Measurements from ENCODE around the gene NT5DC4.
"Not testable (repeated sequence)": the region's sequence is repeated elsewhere in the genome, so short reads cannot be mapped to it uniquely, and the experiment has no call there.

Gene NT5DC4

GRCh38 chr2:112706170-112706664 lies 14.6 kb upstream of the NT5DC4 start:
- H3K4me1 ChIP-seq (ENCODE audit: control insufficient read depth, insufficient read depth, low read depth, low read length) = no peaks in the 10 kb centered on the region

GRCh38 chr2:112706947-112707346 lies 13.9 kb upstream of the NT5DC4 start:
- H2AFZ ChIP-seq (ENCODE audit: low read depth, low read length); H2BK120ac ChIP-seq (ENCODE audit: low read depth, low read length); H3K27me3 ChIP-seq (ENCODE audit: control insufficient read depth in 1 of 2, insufficient read depth in 1 of 2, low read length in 2 of 2): not testable (repeated sequence)

More at GRCh38 chr2:112706170-112706664, 14.6 kb upstream of the NT5DC4 start:
- Histone ChIP-seq H3K27me3 (ENCODE audit: control insufficient read depth in 1 of 2, insufficient read depth in 1 of 2, low read length in 2 of 2) (peaks cover 0 to 9% of the 10 kb centered on the region in 2 experiments), H3K36me3 (ENCODE audit: control insufficient read depth in 1 of 2, insufficient read depth in 2 of 2, low read depth in 1 of 2, low read length in 2 of 2) (no peaks in the 10 kb centered on the region), H3K4me3 (ENCODE audit: insufficient read depth in 1 of 2, low read depth in 1 of 2, low read length in 2 of 2) (no peak overlapping the region), H2BK120ac (ENCODE audit: low read depth, low read length) (no peak overlapping the region), H3K23ac (ENCODE audit: low read length in 2 of 2) (no peak overlapping the region), H2BK12ac (ENCODE audit: low read length in 2 of 2) (no peak overlapping the region), H2BK5ac (ENCODE audit: low read depth, low read length, poor library complexity, severe bottlenecking) (no peak overlapping the region), H2BK15ac (ENCODE audit: low read depth, poor library complexity, severe bottlenecking) (no peak overlapping the region), H3K4ac (ENCODE audit: low read depth in 1 of 2, low read length in 2 of 2) (no peak overlapping the region), H4K91ac (ENCODE audit: low read length) (no peak overlapping the region), H3K27ac (ENCODE audit: low read length, poor library complexity, severe bottlenecking) (no peak overlapping the region), H3K14ac (ENCODE audit: low read length in 2 of 2) (no peak overlapping the region), H3K18ac (ENCODE audit: low read depth in 1 of 2, low read length in 2 of 2) (no peak overlapping the region), H3K4me2 (ENCODE audit: low read length, poor library complexity, severe bottlenecking) (no peak overlapping the region), H2AFZ (ENCODE audit: low read depth, low read length) (no peak overlapping the region), H3K9me3 (ENCODE audit: control insufficient read depth, low read length) (no peaks in the 10 kb centered on the region), H2AK5ac (ENCODE audit: low read length, severe bottlenecking) (no peak overlapping the region), H3K79me1 (replicated peaks; ENCODE audit: low read length, poor library complexity, severe bottlenecking) (no peaks in the 10 kb centered on the region), H3K9ac (ENCODE audit: low read length) (no peak overlapping the region), H4K8ac (ENCODE audit: low read length) (no peak overlapping the region)
- 50% methylated on average over 1 of the region's 5 CpGs for WGBS
- DNase-seq = peak; percentile 58

GRCh38 chr2:112708968-112709367 lies 11.9 kb upstream of the NT5DC4 start:
- H3K27ac ChIP-seq (ENCODE audit: low read length, poor library complexity, severe bottlenecking) = no peak overlapping the region
- no peak overlapping the region for H4K91ac ChIP-seq (ENCODE audit: low read length)
- H3K36me3 ChIP-seq (ENCODE audit: control insufficient read depth in 1 of 2, insufficient read depth in 2 of 2, low read depth in 1 of 2, low read length in 2 of 2) = no peaks in the 10 kb centered on the region
- H3K79me1 ChIP-seq (replicated peaks; ENCODE audit: low read length, poor library complexity, severe bottlenecking) = no peaks in the 10 kb centered on the region
- no peak for DNase-seq
- no peak overlapping the region for H3K14ac ChIP-seq (ENCODE audit: low read length in 2 of 2)
- H3K4ac ChIP-seq (ENCODE audit: low read depth in 1 of 2, low read length in 2 of 2) = no peak overlapping the region
- H3K18ac ChIP-seq (ENCODE audit: low read depth in 1 of 2, low read length in 2 of 2) = no peak overlapping the region
- WGBS = 77% methylated on average over 10 of the region's 10 CpGs
- H2AK5ac ChIP-seq (ENCODE audit: low read length, severe bottlenecking) = no peak overlapping the region
- H2BK5ac ChIP-seq (ENCODE audit: low read depth, low read length, poor library complexity, severe bottlenecking) = no peak overlapping the region
- H3K27me3 ChIP-seq (ENCODE audit: control insufficient read depth in 1 of 2, insufficient read depth in 1 of 2, low read length in 2 of 2) = peaks cover 0 to 9% of the 10 kb centered on the region in 2 experiments
- H2BK15ac ChIP-seq (ENCODE audit: low read depth, poor library complexity, severe bottlenecking) = no peak overlapping the region
- H3K4me3 ChIP-seq (ENCODE audit: insufficient read depth in 1 of 2, low read depth in 1 of 2, low read length in 2 of 2) = no peak overlapping the region
- H2BK120ac ChIP-seq (ENCODE audit: low read depth, low read length) = no peak overlapping the region
- no peak overlapping the region for H3K4me2 ChIP-seq (ENCODE audit: low read length, poor library complexity, severe bottlenecking)
- H4K8ac ChIP-seq (ENCODE audit: low read length) = no peak overlapping the region
- H3K9ac ChIP-seq (ENCODE audit: low read length) = no peak overlapping the region
- no peak overlapping the region for H2AFZ ChIP-seq (ENCODE audit: low read depth, low read length)
- no peak overlapping the region for H3K23ac ChIP-seq (ENCODE audit: low read length in 2 of 2)
- H2BK12ac ChIP-seq (ENCODE audit: low read length in 2 of 2) = no peak overlapping the region
- no peaks in the 10 kb centered on the region for H3K9me3 ChIP-seq (ENCODE audit: control insufficient read depth, low read length)
- no peaks in the 10 kb centered on the region for H3K4me1 ChIP-seq (ENCODE audit: control insufficient read depth, insufficient read depth, low read depth, low read length)

More at GRCh38 chr2:112706947-112707346, 13.9 kb upstream of the NT5DC4 start:
- 95% methylated on average over 7 of the region's 9 CpGs for WGBS
- H4K91ac ChIP-seq (ENCODE audit: low read length); H2BK15ac ChIP-seq (ENCODE audit: low read depth, poor library complexity, severe bottlenecking); H3K4me1 ChIP-seq (ENCODE audit: control insufficient read depth, insufficient read depth, low read depth, low read length); H3K4me2 ChIP-seq (ENCODE audit: low read length, poor library complexity, severe bottlenecking); DNase-seq; H2BK12ac ChIP-seq (ENCODE audit: low read length in 2 of 2); H3K36me3 ChIP-seq (ENCODE audit: control insufficient read depth in 1 of 2, insufficient read depth in 2 of 2, low read depth in 1 of 2, low read length in 2 of 2); H3K9ac ChIP-seq (ENCODE audit: low read length); H2BK5ac ChIP-seq (ENCODE audit: low read depth, low read length, poor library complexity, severe bottlenecking); H3K23ac ChIP-seq (ENCODE audit: low read length in 2 of 2); H3K4me3 ChIP-seq (ENCODE audit: insufficient read depth in 1 of 2, low read depth in 1 of 2, low read length in 2 of 2); H3K4ac ChIP-seq (ENCODE audit: low read depth in 1 of 2, low read length in 2 of 2); H3K14ac ChIP-seq (ENCODE audit: low read length in 2 of 2); H3K27ac ChIP-seq (ENCODE audit: low read length, poor library complexity, severe bottlenecking); H3K9me3 ChIP-seq (ENCODE audit: control insufficient read depth, low read length); H3K79me1 ChIP-seq (replicated peaks; ENCODE audit: low read length, poor library complexity, severe bottlenecking); H3K18ac ChIP-seq (ENCODE audit: low read depth in 1 of 2, low read length in 2 of 2); H2AK5ac ChIP-seq (ENCODE audit: low read length, severe bottlenecking); H4K8ac ChIP-seq (ENCODE audit: low read length): not testable (repeated sequence)

GRCh38 chr2:112709703-112710102 lies 11.1 kb upstream of the NT5DC4 start:
- H4K91ac ChIP-seq (ENCODE audit: low read length) = no peak overlapping the region
- no peak overlapping the region for H3K14ac ChIP-seq (ENCODE audit: low read length in 2 of 2)
- no peak overlapping the region for H3K27ac ChIP-seq (ENCODE audit: low read length, poor library complexity, severe bottlenecking)
- H4K8ac ChIP-seq (ENCODE audit: low read length) = no peak overlapping the region
- H3K23ac ChIP-seq (ENCODE audit: low read length in 2 of 2) = no peak overlapping the region
- H3K18ac ChIP-seq (ENCODE audit: low read depth in 1 of 2, low read length in 2 of 2) = no peak overlapping the region
- no peak overlapping the region for H3K4me2 ChIP-seq (ENCODE audit: low read length, poor library complexity, severe bottlenecking)
- no peak overlapping the region for H2BK5ac ChIP-seq (ENCODE audit: low read depth, low read length, poor library complexity, severe bottlenecking)
- peak overlapping the region in 1 of 2 experiments; percentile 28 for H2BK12ac ChIP-seq (ENCODE audit: low read length in 2 of 2)
- 96% methylated on average over 6 of the region's 6 CpGs for WGBS
- no peak overlapping the region for H2BK120ac ChIP-seq (ENCODE audit: low read depth, low read length)
- peak overlapping the region in 1 of 2 experiments; percentile 13 for H3K4ac ChIP-seq (ENCODE audit: low read depth in 1 of 2, low read length in 2 of 2)
- H3K27me3 ChIP-seq (ENCODE audit: control insufficient read depth in 1 of 2, insufficient read depth in 1 of 2, low read length in 2 of 2) = peaks cover 0 to 9% of the 10 kb centered on the region in 2 experiments
- H3K36me3 ChIP-seq (ENCODE audit: control insufficient read depth in 1 of 2, insufficient read depth in 2 of 2, low read depth in 1 of 2, low read length in 2 of 2) = no peaks in the 10 kb centered on the region
- H2AFZ ChIP-seq (ENCODE audit: low read depth, low read length) = no peak overlapping the region
- no peak overlapping the region for H2AK5ac ChIP-seq (ENCODE audit: low read length, severe bottlenecking)
- no peak for DNase-seq
- H3K9me3 ChIP-seq (ENCODE audit: control insufficient read depth, low read length) = no peaks in the 10 kb centered on the region
- H2BK15ac ChIP-seq (ENCODE audit: low read depth, poor library complexity, severe bottlenecking) = no peak overlapping the region
- no peak overlapping the region for H3K9ac ChIP-seq (ENCODE audit: low read length)
- no peaks in the 10 kb centered on the region for H3K4me1 ChIP-seq (ENCODE audit: control insufficient read depth, insufficient read depth, low read depth, low read length)
- no peak overlapping the region for H3K4me3 ChIP-seq (ENCODE audit: insufficient read depth in 1 of 2, low read depth in 1 of 2, low read length in 2 of 2)
- H3K79me1 ChIP-seq (replicated peaks; ENCODE audit: low read length, poor library complexity, severe bottlenecking) = no peaks in the 10 kb centered on the region

All from mesenchymal stem cell (in vitro differentiated cells and primary cell).